Lower leg skin (tissue), 4 donors: ENCODE data around the gene PPP1CC. TPM values are rescaled to one million over a fixed set of nuclear protein-coding genes. Genes with fewer than 3 reads are reported as not detected.

ENCODE experiments used
- DNase-seq, 2 donors: peaks; one replicate each; pipeline ENCODE4 v3.0.0-alpha.2; 2019; ENCODE audit warnings: low spot score in 2 of 2
- H3K4me3 ChIP-seq: fragments of 200-600 bp; sonication (generic); 2 replicates; pipeline ENCODE4 v1.5.1; 2017; ENCODE audit warnings: mild to moderate bottlenecking, low read depth; ENCODE audit not compliant: poor library complexity, severe bottlenecking
- CTCF ChIP-seq, 3 donors: fragments of 450-650 bp; IDR thresholded peaks; one replicate each; pipeline ENCODE4 v1.5.1; 2016; ENCODE audit warnings: antibody characterized with exemption in 3 of 3, mild to moderate bottlenecking in 3 of 3, moderate library complexity in 2 of 3
- POLR2A ChIP-seq, 2 donors: fragments of 450-650 bp; IDR thresholded peaks; one replicate each; pipeline ENCODE4 v1.6.1; 2016 to 2017; ENCODE audit warnings: antibody characterized with exemption in 2 of 2, mild to moderate bottlenecking in 1 of 2, moderate library complexity in 1 of 2
- WGBS, 2 donors: methylation state at CpG; one replicate each; pipeline ENCODE4 v1.1.5; 2018; 5-methylcytosine and 5-hydroxymethylcytosine counted together
- intact Hi-C: fragments of 100-400 bp; cut with DNase I; formaldehyde crosslinking; loops from one replicate; pipeline ENCODE4 v1.15.0; 2023; ENCODE audit warnings: low total_unique reads
- total RNA-seq, 4 donors: library from RNA; depleted of rRNA; stranded (reverse); fragments of >200 nt; gene quantifications; one replicate each; pipeline ENCODE4 v1.1.0, GENCODE V29; 2016

Gene PPP1CC
- total RNA-seq, 4 donors from 2014 or later = 90.1 to 97.4 (median 91.3) TPM

GRCh38 chr12:110782922-110783321 lies 40.2 kb upstream of the PPP1CC start:
- 83 to 87% methylated on average over 8 of the region's 8 CpGs for WGBS, 2 donors
- no peak for DNase-seq
- H3K4me3 ChIP-seq = no peak overlapping the region
- intact Hi-C loops = no loop called here
- TF ChIP-seq CTCF (IDR thresholded peaks at IDR 0.05) = no peak
- no peak for TF ChIP-seq POLR2A (IDR thresholded peaks at IDR 0.05)

- whole genome bisulfite sequencing, 2 donors = 72 to 81% methylated on average over 4 of the region's 4 CpGs
- intact Hi-C loops = no loop called here
- TF ChIP-seq POLR2A (IDR thresholded peaks at IDR 0.05) (no peak), CTCF (IDR thresholded peaks at IDR 0.05) (no peak)
Observed at GRCh38 chr12:110782094-110782493, 39.4 kb upstream of the PPP1CC start.

GRCh38 chr12:110780448-110780847 lies 37.8 kb upstream of the PPP1CC start:
- DNase-seq = no peak
- intact Hi-C loops = no loop called here
- 40 to 59% methylated on average over 4 of the region's 4 CpGs for WGBS, 2 donors
- H3K4me3 ChIP-seq = no peak overlapping the region
- TF ChIP-seq POLR2A (IDR thresholded peaks at IDR 0.05) = no peak
- no peak for TF ChIP-seq CTCF (IDR thresholded peaks at IDR 0.05)

More at GRCh38 chr12:110782094-110782493, 39.4 kb upstream of the PPP1CC start:
- DNase-seq = no peak
- H3K4me3 ChIP-seq = no peak overlapping the region

GRCh38 chr12:110778833-110779577 lies 36.3 kb upstream of the PPP1CC start:
- intact Hi-C loops = no loop called here
- no peak for TF ChIP-seq POLR2A (IDR thresholded peaks at IDR 0.05)
- TF ChIP-seq CTCF (IDR thresholded peaks at IDR 0.05) = no peak
- H3K4me3 ChIP-seq = no peak overlapping the region
- 66 to 75% methylated on average over 7 of the region's 7 CpGs for WGBS, 2 donors
- no peak for DNase-seq

- intact Hi-C loops = no loop called here
- TF ChIP-seq CTCF (IDR thresholded peaks at IDR 0.05) (no peak), POLR2A (IDR thresholded peaks at IDR 0.05) (no peak)
- WGBS, 2 donors = 80 to 81% methylated on average over 4 of the region's 4 CpGs
- DNase-seq = no peak
- H3K4me3 ChIP-seq = no peak overlapping the region
Observed at GRCh38 chr12:110776410-110776809, 33.7 kb upstream of the PPP1CC start.

- WGBS, 2 donors = 79 to 84% methylated on average over 1 of the region's 1 CpG
- DNase-seq = no peak
- TF ChIP-seq CTCF (IDR thresholded peaks at IDR 0.05) = no peak
- TF ChIP-seq POLR2A (IDR thresholded peaks at IDR 0.05) = no peak
- H3K4me3 ChIP-seq = no peak overlapping the region
- intact Hi-C loops = no loop called here
Observed at GRCh38 chr12:110775997-110776396, 33.3 kb upstream of the PPP1CC start.
